CMK (cell line): Measurements from ENCODE around the gene LMBR1.
"Not testable (repeated sequence)": the region's sequence is repeated elsewhere in the genome, so short reads cannot be mapped to it uniquely, and the experiment has no call there.

Source experiments
- DNase-seq: peaks from one replicate; pipeline ENCODE4 v3.0.0-alpha.2; 2010; ENCODE audit warnings: low read depth

Gene LMBR1

GRCh38 chr7:156903232-156903909 is 10.4 kb upstream of the LMBR1 start:
- DNase-seq: no peak

GRCh38 chr7:156900093-156900492 is 7.1 kb upstream of the LMBR1 start:
- not testable (repeated sequence) for DNase-seq

- DNase-seq: no peak
Observed at GRCh38 chr7:156898938-156899337, 6.0 kb upstream of the LMBR1 start.

- DNase-seq: no peak
Observed at GRCh38 chr7:156897673-156898072, 4.7 kb upstream of the LMBR1 start.

GRCh38 chr7:156896388-156897022 is 3.5 kb upstream of the LMBR1 start:
- DNase-seq: peak; percentile 39

GRCh38 chr7:156895024-156895780 is 2.2 kb upstream of the LMBR1 start:
- peak; percentile 64 for DNase-seq

GRCh38 chr7:156892081-156892800 is 742 bp downstream of the LMBR1 start:
- DNase-seq: peak; percentile 52

- no peak for DNase-seq
Observed at GRCh38 chr7:156889746-156890145, 3.2 kb downstream of the LMBR1 start.

GRCh38 chr7:156889089-156889488 is 3.9 kb downstream of the LMBR1 start:
- no peak for DNase-seq

GRCh38 chr7:156886020-156886795 is 6.8 kb downstream of the LMBR1 start:
- DNase-seq: no peak

GRCh38 chr7:156881679-156882078 is 11.3 kb downstream of the LMBR1 start:
- no peak for DNase-seq

- no peak for DNase-seq
Observed at GRCh38 chr7:156875766-156876165, 17.2 kb downstream of the LMBR1 start.

- not testable (repeated sequence) for DNase-seq
Observed at GRCh38 chr7:156868363-156868762, 24.6 kb downstream of the LMBR1 start.

GRCh38 chr7:156865493-156865892 is 27.5 kb downstream of the LMBR1 start:
- DNase-seq: no peak

GRCh38 chr7:156862022-156862421 is 31.0 kb downstream of the LMBR1 start:
- DNase-seq: not testable (repeated sequence)

- no peak for DNase-seq
Observed at GRCh38 chr7:156861212-156861611, 31.8 kb downstream of the LMBR1 start.

GRCh38 chr7:156860099-156860498 is 32.9 kb downstream of the LMBR1 start:
- DNase-seq: not testable (repeated sequence)

- DNase-seq: no peak
Observed at GRCh38 chr7:156858523-156858922, 34.5 kb downstream of the LMBR1 start.

GRCh38 chr7:156857757-156858156 is 35.2 kb downstream of the LMBR1 start:
- DNase-seq: no peak

GRCh38 chr7:156854654-156855053 is 38.3 kb downstream of the LMBR1 start:
- no peak for DNase-seq

- DNase-seq: no peak
Observed at GRCh38 chr7:156848979-156849378, 44.0 kb downstream of the LMBR1 start.
